CD1c-positive myeloid dendritic cell (primary cell): ENCODE results near the gene ZFAND3.

ENCODE experiments used
- DNase-seq: peaks from one replicate; pipeline ENCODE4 v3.0.0-alpha.2; 2016; ENCODE audit errors: extremely low spot score

Gene ZFAND3

DNA sequence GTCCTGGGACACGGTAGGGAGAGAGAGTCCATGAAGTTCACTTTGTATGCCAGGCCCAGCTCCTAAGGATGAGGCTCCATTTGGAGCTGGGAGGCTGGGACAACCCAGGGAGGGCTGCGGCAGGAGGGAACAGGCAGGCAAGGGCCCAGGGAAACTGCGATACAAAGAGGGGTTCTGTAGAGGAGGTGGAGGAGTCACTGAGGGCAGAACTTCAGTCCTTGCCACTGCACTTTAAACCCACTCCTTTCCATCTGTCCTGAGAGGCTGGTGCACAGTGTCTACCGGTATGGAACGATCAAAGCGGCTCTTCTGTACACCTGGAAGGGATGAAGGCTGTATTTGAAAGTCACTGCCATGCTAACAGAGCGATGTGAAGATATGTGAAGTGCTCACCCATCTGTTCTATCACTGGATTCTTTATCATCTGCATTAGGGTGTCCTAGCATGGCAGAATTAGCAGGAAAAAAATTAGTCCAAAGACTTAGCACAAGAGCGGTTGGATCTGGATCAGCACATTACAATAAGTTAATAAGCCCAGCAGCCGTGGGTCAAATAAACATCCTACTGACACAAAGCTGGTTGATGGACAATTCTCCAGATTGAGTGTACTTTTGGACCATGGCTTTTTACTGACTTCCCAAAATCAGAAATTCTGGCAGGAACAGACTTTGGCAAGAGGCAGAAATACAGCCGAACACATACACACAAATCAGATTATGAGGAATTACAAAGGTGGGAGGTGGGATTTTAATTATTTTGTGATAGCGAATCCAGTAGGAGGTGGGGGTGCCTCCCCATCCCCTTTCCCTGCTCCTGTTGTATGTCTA, 20.9 kb upstream of the ZFAND3 start:
- no peak for DNase-seq

- DNase-seq: no peak
These were observed 20.3 kb upstream of the ZFAND3 start for GRCh38 chr6:37799263-37799644.

- no peak for DNase-seq
These were observed 18.6 kb upstream of the ZFAND3 start for GRCh38 chr6:37800703-37801604.

DNA sequence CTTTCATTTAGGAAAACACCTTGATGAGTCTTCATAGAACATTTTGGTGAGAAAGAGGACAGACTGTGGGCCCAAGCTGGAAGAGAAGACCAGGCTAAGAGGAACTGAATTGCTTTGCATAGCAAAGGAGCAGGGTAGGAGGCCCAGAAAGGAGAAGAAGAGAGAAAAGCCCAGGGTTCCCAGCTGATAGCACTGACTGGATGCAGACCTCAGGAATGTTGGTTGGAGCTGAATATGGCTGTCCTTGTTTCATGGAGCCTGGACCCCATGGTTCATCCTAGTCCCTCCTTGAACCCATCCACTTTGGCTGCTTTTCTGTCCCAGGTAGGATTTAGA, 18.0 kb upstream of the ZFAND3 start:
- DNase-seq: peak; percentile 25

GRCh38 chr6:37802810-37803209, 16.7 kb upstream of the ZFAND3 start:
- peak; percentile 71 for DNase-seq

GRCh38 chr6:37804586-37804985, 14.9 kb upstream of the ZFAND3 start:
- no peak for DNase-seq

DNA sequence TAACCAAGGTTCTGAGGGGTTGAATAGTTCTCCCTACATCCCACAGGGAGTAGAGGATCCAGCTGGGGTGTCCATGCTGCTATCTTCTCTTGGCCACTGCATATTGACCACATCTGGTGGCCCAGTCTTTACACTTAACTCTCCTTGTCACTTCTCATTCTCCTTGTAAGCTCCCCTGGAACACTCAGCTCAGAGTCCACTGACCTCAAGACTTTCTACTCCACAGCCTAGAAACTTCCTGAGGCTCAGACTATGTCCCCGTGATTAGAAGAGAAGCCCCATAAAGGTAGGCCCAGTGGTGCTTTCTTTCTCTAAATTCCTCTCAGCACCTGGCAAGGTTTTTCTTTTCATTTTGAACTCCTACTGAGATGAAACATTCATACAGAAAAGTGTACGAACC, 13.3 kb upstream of the ZFAND3 start:
- DNase-seq: no peak

DNA sequence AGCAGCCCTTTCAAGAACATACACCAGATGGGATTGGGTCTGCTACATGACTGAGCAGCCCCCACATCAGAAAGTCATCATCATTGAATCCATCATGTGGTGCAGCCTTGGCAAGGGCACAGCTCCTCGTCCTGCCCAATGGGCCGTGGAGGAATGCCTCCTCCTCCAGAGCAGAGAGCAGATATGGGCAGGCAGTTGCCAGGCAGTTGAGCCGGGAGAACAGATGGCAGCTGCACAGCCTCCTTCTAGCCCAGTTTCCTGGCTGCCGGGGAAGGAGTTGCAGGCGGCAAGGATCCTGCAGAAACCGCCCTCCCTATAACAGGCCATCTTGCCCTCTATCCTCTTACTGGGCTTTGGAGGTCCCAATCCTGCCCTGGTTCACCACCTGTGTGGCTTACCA, 11.9 kb upstream of the ZFAND3 start:
- DNase-seq: no peak

- no peak for DNase-seq
These were observed 10.4 kb upstream of the ZFAND3 start for GRCh38 chr6:37809197-37809543.

GRCh38 chr6:37812841-37813240, 6.7 kb upstream of the ZFAND3 start:
- DNase-seq: peak; percentile 55

DNA sequence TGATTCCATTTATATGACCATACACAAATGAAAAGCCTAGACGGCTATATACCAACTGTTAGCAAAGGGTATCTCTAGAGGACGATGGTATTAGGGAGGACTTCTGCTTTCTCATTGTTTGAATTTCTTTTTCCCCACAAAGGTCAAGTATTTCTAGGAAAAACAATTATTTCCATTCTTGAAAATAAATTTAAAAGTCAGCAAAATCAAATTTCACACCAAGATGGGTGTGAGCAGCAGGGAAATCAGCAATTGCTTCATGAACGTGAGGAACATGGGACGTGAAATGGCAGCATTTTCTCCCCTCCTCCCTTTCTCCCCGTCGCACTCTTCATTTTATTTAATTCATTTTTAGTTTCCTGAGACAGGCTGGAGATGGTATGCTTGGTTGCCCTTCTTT, 5.2 kb upstream of the ZFAND3 start:
- no peak for DNase-seq

DNA sequence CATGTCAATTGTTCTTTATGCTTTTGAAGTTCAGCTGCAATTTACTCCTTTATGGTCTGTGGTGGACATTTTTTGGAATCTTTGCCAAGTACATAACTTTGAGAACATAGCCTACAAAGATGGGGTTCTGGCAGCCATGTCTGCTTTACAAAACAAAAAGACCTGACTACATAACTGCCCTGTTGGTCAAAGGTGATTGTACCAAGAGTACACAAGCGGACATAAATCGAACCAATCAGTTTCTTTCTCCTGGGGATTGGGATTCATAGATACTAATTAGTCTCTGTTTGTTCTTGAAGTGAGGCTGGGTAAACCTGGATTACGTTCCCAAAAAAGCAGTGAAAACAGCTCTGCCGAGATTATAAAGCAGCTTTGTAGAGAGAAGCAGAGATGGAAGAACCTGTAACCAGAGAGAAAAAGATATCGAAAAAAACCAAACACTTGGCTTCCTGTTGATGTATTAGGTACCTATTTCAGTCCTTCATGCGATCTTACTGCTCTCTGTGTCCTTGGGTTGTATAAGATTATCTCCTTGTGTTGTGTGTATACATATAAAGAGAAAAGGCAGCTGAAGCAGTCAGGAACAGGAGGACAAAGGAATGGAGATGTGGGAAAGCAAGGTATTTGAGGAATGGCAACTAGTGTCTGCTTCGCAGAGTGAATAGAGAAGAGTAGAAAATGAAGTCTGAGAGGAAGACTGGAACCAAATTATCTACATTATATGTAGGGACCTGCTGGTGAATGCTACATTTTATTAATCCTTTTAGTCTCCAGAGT, 2.7 kb upstream of the ZFAND3 start:
- no peak for DNase-seq

DNA sequence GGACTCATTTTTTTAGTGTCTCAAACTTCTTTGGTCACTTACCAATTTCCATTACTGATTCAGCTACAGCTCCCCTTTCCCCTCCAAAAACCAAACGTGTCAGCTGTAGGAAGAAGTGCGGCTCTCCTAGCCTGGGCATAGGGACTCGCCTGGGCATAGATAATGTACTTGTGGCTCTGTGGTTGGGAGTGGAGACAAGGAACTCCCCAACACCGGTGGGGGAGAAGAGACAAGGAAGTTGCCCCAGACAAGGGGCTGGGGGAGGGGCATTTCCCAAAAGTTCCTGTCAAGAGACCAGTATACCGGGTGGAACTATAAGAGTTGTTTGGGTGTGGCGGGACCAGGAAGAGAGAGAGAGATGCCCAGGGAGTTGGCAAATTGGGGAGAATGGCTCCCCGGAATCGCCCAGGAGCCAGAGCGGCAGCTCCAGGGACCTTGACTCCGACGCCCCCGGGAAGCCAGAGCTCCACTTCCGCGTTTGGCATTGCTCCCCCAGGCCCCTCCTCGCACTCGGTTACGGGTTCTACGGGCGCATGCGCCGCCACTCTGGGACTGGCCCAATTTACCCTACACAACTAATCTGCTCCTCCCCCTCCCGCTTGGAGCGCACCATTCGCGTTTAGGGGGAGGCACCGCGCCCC, 871 bp upstream of the ZFAND3 start:
- DNase-seq: peak; percentile 99

GRCh38 chr6:37819802-37820717, 533 bp downstream of the ZFAND3 start:
- peak; percentile 87 for DNase-seq

- DNase-seq: no peak
These were observed 1.2 kb downstream of the ZFAND3 start for GRCh38 chr6:37820718-37821079.

DNA sequence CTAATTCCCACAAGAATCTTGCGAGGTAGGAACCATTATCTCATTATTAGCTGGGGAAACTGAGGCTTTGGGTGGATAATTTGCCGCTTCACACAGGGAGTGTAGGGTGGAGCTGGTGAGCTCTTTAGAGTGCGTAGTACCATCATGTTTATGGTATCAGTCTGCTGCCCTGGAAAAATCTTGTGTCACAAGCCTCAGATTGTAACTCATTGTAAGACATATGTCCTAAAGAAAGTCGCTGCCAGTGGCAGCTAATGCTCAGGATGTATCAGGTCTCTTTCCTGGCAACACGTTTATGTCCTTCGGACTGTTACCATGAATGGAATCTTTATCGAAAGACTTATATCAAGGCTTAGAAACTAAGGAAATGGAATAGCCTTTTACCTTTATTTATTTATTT, 1.9 kb downstream of the ZFAND3 start:
- DNase-seq: no peak

- no peak for DNase-seq
These were observed 3.5 kb downstream of the ZFAND3 start for GRCh38 chr6:37822851-37823682.

DNA sequence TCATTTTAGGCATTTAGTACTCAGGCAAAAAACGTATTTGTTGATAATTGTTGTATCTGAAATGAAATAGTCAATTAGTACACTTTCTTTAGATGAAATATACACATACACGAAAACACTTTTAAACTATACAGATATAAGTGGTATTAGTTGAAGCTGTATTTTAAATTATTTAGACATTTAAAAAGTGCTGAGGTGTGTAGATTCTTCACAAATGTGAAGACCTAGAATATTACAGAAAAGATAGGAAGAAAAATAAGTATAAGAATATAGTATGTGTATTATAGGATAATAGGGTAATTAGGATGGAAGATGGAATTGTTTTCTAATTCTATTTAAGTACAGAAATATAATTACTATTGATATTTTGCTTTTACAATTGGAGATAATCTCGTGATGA, 4.6 kb downstream of the ZFAND3 start:
- DNase-seq: no peak

DNA sequence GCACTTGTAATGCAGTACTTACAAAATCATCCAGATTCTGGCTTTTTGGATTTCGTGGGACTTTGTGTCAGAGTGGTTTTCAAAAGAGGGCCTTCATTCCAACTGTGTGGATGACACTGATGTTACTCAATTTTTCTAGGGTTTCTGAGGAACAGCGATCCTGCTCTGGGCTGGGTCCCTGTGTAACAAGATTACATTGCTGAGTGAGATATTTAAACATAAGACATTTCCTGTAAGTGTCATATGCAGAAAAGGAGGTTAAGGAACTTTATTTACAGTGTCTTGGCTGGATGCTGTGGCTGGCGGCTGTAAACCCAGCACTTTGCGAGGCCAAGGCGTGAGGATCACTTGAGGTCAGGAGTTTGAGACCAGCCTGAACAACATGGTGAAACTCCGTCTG, 6.7 kb downstream of the ZFAND3 start:
- DNase-seq: peak; percentile 41

GRCh38 chr6:37826993-37827392, 7.5 kb downstream of the ZFAND3 start:
- DNase-seq: no peak
